HepG2 (cell line): Measurements from ENCODE around the gene ATAD3C. TPM values are rescaled to one million over a fixed set of nuclear protein-coding genes. Genes with fewer than 3 reads are reported as not detected.

Experiments
- ATF4 ChIP-seq, 2 experiments: fragments of 450-650 bp in 1 of 2; sonication (generic) in 1 of 2; formaldehyde crosslinking; IDR thresholded peaks; 2 replicates each; pipeline versions ENCODE4 v1.5.0 to v1.8.0; 2020 to 2022; ENCODE audit warnings: mild to moderate bottlenecking in 1 of 2, missing genetic modification reagents in 1 of 2
- CREM ChIP-seq, 2 experiments: sonication (generic) in 1 of 2; formaldehyde crosslinking in 1 of 2; IDR thresholded peaks; 2 replicates each; pipeline versions ENCODE4 v1.4.0 to v1.6.1; 2016 to 2020; ENCODE audit warnings: antibody characterized with exemption in 1 of 2, mild to moderate bottlenecking in 1 of 2, missing genetic modification reagents in 1 of 2
- GABPA ChIP-seq, 2 experiments: IDR thresholded peaks; 2 replicates each; pipeline ENCODE4 v1.6.1; 2011 to 2016; ENCODE audit warnings: low read depth in 2 of 2, low read length in 1 of 2, missing biosample characterization in 1 of 2, missing genetic modification characterization in 1 of 2
- MTF1 ChIP-seq: sonication (generic); formaldehyde crosslinking; IDR thresholded peaks from 2 replicates; pipeline ENCODE4 v1.5.0; 2020; ENCODE audit warnings: missing genetic modification reagents
- MXD1 ChIP-seq: sonication (generic); formaldehyde crosslinking; IDR thresholded peaks from 2 replicates; pipeline ENCODE4 v1.4.0; 2020; ENCODE audit warnings: mild to moderate bottlenecking, missing genetic modification reagents
- PAWR ChIP-seq: sonication (generic); formaldehyde crosslinking; IDR thresholded peaks from 2 replicates; pipeline ENCODE4 v1.4.0; 2020; ENCODE audit warnings: missing genetic modification reagents, mild to moderate bottlenecking, borderline replicate concordance
- ZFYVE20 ChIP-seq: sonication (generic); formaldehyde crosslinking; IDR thresholded peaks from 2 replicates; pipeline ENCODE4 v1.8.0; 2023; ENCODE audit warnings: low read depth, mild to moderate bottlenecking, moderate library complexity, missing genetic modification reagents, borderline replicate concordance
- ZNF292 ChIP-seq: sonication (generic); formaldehyde crosslinking; IDR thresholded peaks from 2 replicates; pipeline ENCODE4 v1.8.1; 2022; ENCODE audit warnings: mild to moderate bottlenecking, low read depth, missing genetic modification reagents, borderline replicate concordance
- ZNF513 ChIP-seq: sonication (generic); formaldehyde crosslinking; conservative IDR thresholded peaks from 2 replicates; pipeline ENCODE4 v1.5.0; 2020; ENCODE audit warnings: missing genetic modification reagents
- polyA plus RNA-seq, 8 experiments: library from polyadenylated mRNA; depleted of rRNA in 3 of 8; stranded (reverse) in 7 of 8; unstranded in 1 of 8; fragments of >200 nt; fragmentation: Illumina TruSeq in 4 of 8; extraction: Trizol in 4 of 8; gene quantifications; 2 replicates each; pipeline versions ENCODE4 v1.2.1 to v1.2.3, GENCODE V29; 2011 to 2016; ENCODE audit warnings: low read depth in 4 of 8, missing spikeins in 1 of 8, mixed read lengths in 1 of 8; ENCODE audit not compliant: insufficient read depth in 1 of 8
- total RNA-seq, 5 experiments: library from RNA; depleted of rRNA; stranded (reverse); fragments of >200 nt; fragmentation: Illumina TruSeq; extraction: Trizol; gene quantifications; 2 replicates each; pipeline ENCODE4 v1.2.3, GENCODE V29; 2016; ENCODE audit warnings: low read depth in 1 of 5
- TF ChIP-seq, protein P1 (sequence below): sonication (generic); formaldehyde crosslinking; IDR thresholded peaks from 2 replicates; pipeline ENCODE4 v1.4.0; 2020; ENCODE audit warnings: mild to moderate bottlenecking, low read depth, missing genetic modification reagents
- TF ChIP-seq, protein P2 (sequence below), 2 experiments: fragments of 450-650 bp in 1 of 2; sonication (generic) in 1 of 2; formaldehyde crosslinking in 1 of 2; IDR thresholded peaks; 2 replicates each; pipeline versions ENCODE4 v1.6.1 to v1.8.0; 2016 to 2022; ENCODE audit warnings: antibody characterized with exemption in 1 of 2, mild to moderate bottlenecking in 1 of 2, missing genetic modification reagents in 1 of 2

Gene ATAD3C
- total and polyA plus RNA-seq, 2 of the 13 experiments (the other 11 are each of a cell fraction or from before 2014, with no cell fraction given): 2.4 to 3.2 TPM

- TF ChIP-seq, protein P1, sequence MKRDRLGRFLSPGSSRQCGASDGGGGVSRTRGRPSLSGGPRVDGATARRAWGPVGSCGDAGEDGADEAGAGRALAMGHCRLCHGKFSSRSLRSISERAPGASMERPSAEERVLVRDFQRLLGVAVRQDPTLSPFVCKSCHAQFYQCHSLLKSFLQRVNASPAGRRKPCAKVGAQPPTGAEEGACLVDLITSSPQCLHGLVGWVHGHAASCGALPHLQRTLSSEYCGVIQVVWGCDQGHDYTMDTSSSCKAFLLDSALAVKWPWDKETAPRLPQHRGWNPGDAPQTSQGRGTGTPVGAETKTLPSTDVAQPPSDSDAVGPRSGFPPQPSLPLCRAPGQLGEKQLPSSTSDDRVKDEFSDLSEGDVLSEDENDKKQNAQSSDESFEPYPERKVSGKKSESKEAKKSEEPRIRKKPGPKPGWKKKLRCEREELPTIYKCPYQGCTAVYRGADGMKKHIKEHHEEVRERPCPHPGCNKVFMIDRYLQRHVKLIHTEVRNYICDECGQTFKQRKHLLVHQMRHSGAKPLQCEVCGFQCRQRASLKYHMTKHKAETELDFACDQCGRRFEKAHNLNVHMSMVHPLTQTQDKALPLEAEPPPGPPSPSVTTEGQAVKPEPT (CRISPR knock-in tag): peak; percentile 45; the same call in 1 of the 2 replicates
- no peak for TF ChIP-seq MTF1
- TF ChIP-seq GABPA (IDR thresholded peaks at IDR 0.05; ENCODE audit: low read depth, low read length): no peak
- TF ChIP-seq GABPA (CRISPR knock-in tag; IDR thresholded peaks at IDR 0.05; ENCODE audit: low read depth): peak; percentile 98
- TF ChIP-seq ATF4 (CRISPR knock-in tag; IDR thresholded peaks at IDR 0.05): peak in 1 of 2 experiments; percentile 57; a peak in 2 of 4 replicates
- TF ChIP-seq PAWR (CRISPR knock-in tag): no peak
- no peak for TF ChIP-seq ZNF292 (CRISPR knock-in tag)
- 0 out of 2 replicates have a peak, but pooled peaks have one; percentile 22 for TF ChIP-seq ZNF513 (CRISPR knock-in tag)
- TF ChIP-seq, protein P2, sequence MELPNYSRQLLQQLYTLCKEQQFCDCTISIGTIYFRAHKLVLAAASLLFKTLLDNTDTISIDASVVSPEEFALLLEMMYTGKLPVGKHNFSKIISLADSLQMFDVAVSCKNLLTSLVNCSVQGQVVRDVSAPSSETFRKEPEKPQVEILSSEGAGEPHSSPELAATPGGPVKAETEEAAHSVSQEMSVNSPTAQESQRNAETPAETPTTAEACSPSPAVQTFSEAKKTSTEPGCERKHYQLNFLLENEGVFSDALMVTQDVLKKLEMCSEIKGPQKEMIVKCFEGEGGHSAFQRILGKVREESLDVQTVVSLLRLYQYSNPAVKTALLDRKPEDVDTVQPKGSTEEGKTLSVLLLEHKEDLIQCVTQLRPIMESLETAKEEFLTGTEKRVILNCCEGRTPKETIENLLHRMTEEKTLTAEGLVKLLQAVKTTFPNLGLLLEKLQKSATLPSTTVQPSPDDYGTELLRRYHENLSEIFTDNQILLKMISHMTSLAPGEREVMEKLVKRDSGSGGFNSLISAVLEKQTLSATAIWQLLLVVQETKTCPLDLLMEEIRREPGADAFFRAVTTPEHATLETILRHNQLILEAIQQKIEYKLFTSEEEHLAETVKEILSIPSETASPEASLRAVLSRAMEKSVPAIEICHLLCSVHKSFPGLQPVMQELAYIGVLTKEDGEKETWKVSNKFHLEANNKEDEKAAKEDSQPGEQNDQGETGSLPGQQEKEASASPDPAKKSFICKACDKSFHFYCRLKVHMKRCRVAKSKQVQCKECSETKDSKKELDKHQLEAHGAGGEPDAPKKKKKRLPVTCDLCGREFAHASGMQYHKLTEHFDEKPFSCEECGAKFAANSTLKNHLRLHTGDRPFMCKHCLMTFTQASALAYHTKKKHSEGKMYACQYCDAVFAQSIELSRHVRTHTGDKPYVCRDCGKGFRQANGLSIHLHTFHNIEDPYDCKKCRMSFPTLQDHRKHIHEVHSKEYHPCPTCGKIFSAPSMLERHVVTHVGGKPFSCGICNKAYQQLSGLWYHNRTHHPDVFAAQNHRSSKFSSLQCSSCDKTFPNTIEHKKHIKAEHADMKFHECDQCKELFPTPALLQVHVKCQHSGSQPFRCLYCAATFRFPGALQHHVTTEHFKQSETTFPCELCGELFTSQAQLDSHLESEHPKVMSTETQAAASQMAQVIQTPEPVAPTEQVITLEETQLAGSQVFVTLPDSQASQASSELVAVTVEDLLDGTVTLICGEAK (IDR thresholded peaks at IDR 0.05): peak; percentile 91
- TF ChIP-seq, protein P2 (CRISPR knock-in tag; IDR thresholded peaks at IDR 0.05): peak; percentile 75; the same call in 1 of the 2 replicates
- peak; percentile 84 for TF ChIP-seq MXD1
- TF ChIP-seq CREM (IDR thresholded peaks at IDR 0.05): peak; percentile 88
- 0 out of 2 replicates have a peak, but pooled peaks have one; percentile 12 for TF ChIP-seq CREM (CRISPR knock-in tag; IDR thresholded peaks at IDR 0.05)
- 0 out of 2 replicates have a peak, but pooled peaks have one; percentile 74 for TF ChIP-seq ZFYVE20 (CRISPR knock-in tag)
Measured at GRCh38 chr1:1406821-1407635, 42.5 kb upstream of the ATAD3C start, which contains the start of gene MRPL20 (continued).
